Kidney (tissue), 14 donors: ENCODE data around the gene MORN3. TPM values are rescaled to one million over a fixed set of nuclear protein-coding genes. Genes with fewer than 3 reads are reported as not detected.
A peak's percentile ranks its signal among the peaks of the same experiment; 100 is the strongest.

Experiments used
- DNase-seq, 5 donors: peaks; one replicate each; pipeline ENCODE4 v3.0.0-alpha.2; 2013 to 2020
- FAIRE-seq: peaks from 2 replicates; lab custom pipeline; 2012; peaks lifted over from hg19 to GRCh38; lab: Jason Lieb, UNC
- H3K27ac ChIP-seq, 2 donors: one replicate each; pipeline ENCODE4 v1.7.0; 2013; ENCODE audit warnings: low read depth in 2 of 2, low read length in 2 of 2, inconsistent platforms in 1 of 2
- H3K27me3 ChIP-seq: one replicate; pipeline ENCODE4 v1.7.1; 2013; ENCODE audit warnings: low read length, inconsistent platforms; ENCODE audit not compliant: control insufficient read depth, insufficient read depth
- H3K36me3 ChIP-seq, 3 donors: one replicate each; pipeline versions ENCODE4 v1.7.0 to v1.7.1; 2013; ENCODE audit warnings: low read length in 3 of 3, control low read depth in 1 of 3, inconsistent platforms in 1 of 3; ENCODE audit not compliant: insufficient read depth in 3 of 3, control insufficient read depth in 2 of 3
- H3K4me1 ChIP-seq, 3 donors: one replicate each; pipeline versions ENCODE4 v1.7.0 to v1.7.1; 2013; ENCODE audit warnings: low read length in 3 of 3, inconsistent platforms in 1 of 3, low read depth in 1 of 3; ENCODE audit not compliant: control insufficient read depth in 2 of 3, insufficient read depth in 2 of 3
- H3K4me3 ChIP-seq, 3 donors: one replicate each; pipeline versions ENCODE4 v1.7.0 to v1.8.1; 2013; ENCODE audit warnings: low read length in 3 of 3, control low read depth in 1 of 3, inconsistent platforms in 1 of 3
- H3K9ac ChIP-seq, 3 donors: one replicate each; pipeline versions ENCODE4 v1.7.0 to v1.7.1; 2013; ENCODE audit warnings: low read length in 3 of 3, control low read depth in 1 of 3, inconsistent platforms in 1 of 3
- H3K9me3 ChIP-seq, 3 donors: one replicate each; pipeline versions ENCODE4 v1.7.0 to v1.7.1; 2013; ENCODE audit warnings: low read length in 3 of 3, control low read depth in 1 of 3, inconsistent platforms in 1 of 3; ENCODE audit not compliant: control insufficient read depth in 2 of 3, insufficient read depth in 1 of 3
- CTCF ChIP-seq: IDR thresholded peaks from 3 replicates; pipeline ENCODE4 v1.5.1; 2012; ENCODE audit warnings: mild to moderate bottlenecking, moderate library complexity, borderline replicate concordance; ENCODE audit not compliant: insufficient read depth; ENCODE audit errors: extremely low read depth
- intact Hi-C: fragments of 100-400 bp; cut with DNase I; formaldehyde crosslinking; loops from one replicate; pipeline ENCODE4 v1.11.1; 2022
- polyA plus RNA-seq: library from polyadenylated mRNA; stranded (reverse); fragments of 350-450 nt; fragmentation: Illumina TruSeq; extraction: RNeasy Lipid Tissue Mini Kit (QIAGEN cat#74804); gene quantifications from one replicate; pipeline ENCODE4 v1.2.3, GENCODE V29; 2014; ENCODE audit warnings: low read depth, low replicate concordance; ENCODE audit not compliant: insufficient read depth
- total RNA-seq: library from RNA; stranded (reverse); fragmentation: NEBNext Ultra II Directional; extraction: Animal tissue kit (Norgen Biotek cat#: 25700); gene quantifications from one replicate; pipeline ENCODE4 v1.2.1, GENCODE V29; 2021
- donor health status: control.
- donor health status: control.
- donor health status: control.
- donor health status: control.
- donor health status: control.
- donor health status: DM: yes; HTN: yes; CAD: no.
- donor health status: Normal renal cell carcinoma (clear cell type).

Gene MORN3
- total and polyA plus RNA-seq, 2 donors from 2014 or later = 1.5 to 1.9 TPM

DNA sequence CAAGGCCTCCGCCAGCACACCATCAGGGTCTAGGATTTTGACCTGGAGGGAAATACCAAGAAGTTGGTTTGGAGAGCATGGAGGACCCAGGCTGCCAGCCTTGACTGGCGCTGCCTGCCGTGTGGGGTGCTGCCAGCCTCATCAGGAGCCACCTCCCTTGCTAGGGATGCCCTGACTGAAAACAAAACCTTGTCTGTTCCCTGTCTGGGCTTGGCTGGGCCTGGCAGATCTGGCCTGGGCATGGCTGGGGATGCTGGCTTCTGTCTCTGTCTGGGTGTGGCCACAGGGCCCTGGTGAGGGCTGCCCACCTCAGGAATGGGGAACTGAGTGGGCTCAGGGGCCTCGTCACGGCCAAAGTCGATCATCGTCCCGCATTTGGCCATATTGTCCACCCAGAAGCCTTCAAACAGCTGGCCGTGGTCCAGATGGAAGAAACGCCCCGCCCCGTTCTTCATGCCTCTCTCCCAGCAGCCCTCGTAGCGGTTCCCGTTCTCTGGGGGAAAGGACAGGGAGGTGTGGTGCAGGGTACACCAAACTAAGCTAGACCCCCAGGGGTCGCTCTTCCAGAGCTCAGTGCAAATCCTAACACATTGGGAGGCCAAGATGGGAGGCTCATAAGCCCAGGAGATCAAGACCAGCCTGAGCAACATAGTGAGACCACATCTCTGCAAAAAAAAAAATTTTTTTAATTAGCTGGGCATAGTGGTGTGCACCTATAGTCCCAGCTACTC, 16.5 kb downstream of the MORN3 start:
- Histone ChIP-seq H3K9ac (no peak overlapping the region), H3K36me3 (no peaks in the 10 kb centered on the region), H3K4me1 (no peaks in the 10 kb centered on the region), H3K27ac (no peak overlapping the region), H3K27me3 (no peaks in the 10 kb centered on the region), H3K9me3 (no peaks in the 10 kb centered on the region), H3K4me3 (no peak overlapping the region)
- DNase-seq (no peak), FAIRE-seq (no peak)
- TF ChIP-seq CTCF = no peak
- intact Hi-C loops = no loop called here

DNA sequence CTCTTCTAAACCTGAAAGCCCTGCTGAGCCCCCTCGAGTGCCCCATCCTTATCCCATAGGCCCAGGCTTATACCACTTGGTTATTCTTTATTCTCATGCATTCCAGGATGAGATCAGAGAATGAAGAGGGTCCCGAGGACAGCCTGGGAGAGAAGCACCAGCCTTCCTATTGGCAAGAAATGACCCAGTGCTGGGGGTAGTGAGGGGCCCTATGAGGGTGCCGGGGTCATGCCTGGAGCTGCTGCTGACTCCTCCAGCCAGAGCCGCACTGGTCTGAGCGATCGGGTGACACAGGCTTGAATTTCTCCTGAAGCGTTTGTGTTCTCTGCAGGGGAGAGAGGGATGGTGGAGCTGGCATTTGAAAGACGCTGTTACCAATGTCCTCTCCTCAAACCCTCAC, 18.1 kb downstream of the MORN3 start:
- H3K4me1 ChIP-seq = no peaks in the 10 kb centered on the region
- no peaks in the 10 kb centered on the region for H3K9me3 ChIP-seq
- peak in 3 of 5 donors; percentile 68 to 74 (median 74) for DNase-seq
- H3K9ac ChIP-seq = no peak overlapping the region
- TF ChIP-seq CTCF = no peak
- intact Hi-C loops = no loop called here
- no peak for FAIRE-seq
- no peak overlapping the region for H3K27ac ChIP-seq
- no peaks in the 10 kb centered on the region for H3K36me3 ChIP-seq
- H3K4me3 ChIP-seq = no peak overlapping the region
- no peaks in the 10 kb centered on the region for H3K27me3 ChIP-seq

- intact Hi-C loops = no loop called here
- no peak for TF ChIP-seq CTCF
- FAIRE-seq (no peak), DNase-seq (no peak)
- Histone ChIP-seq H3K27ac (no peak overlapping the region), H3K27me3 (no peaks in the 10 kb centered on the region), H3K9ac (no peak overlapping the region), H3K9me3 (no peaks in the 10 kb centered on the region), H3K4me1 (no peaks in the 10 kb centered on the region), H3K4me3 (no peak overlapping the region), H3K36me3 (no peaks in the 10 kb centered on the region)
These were observed 19.6 kb downstream of the MORN3 start for GRCh38 chr12:121649819-121650353.

GRCh38 chr12:121649322-121649721, 20.1 kb downstream of the MORN3 start:
- intact Hi-C loops = no loop called here
- no peaks in the 10 kb centered on the region for H3K27me3 ChIP-seq
- H3K36me3 ChIP-seq = no peaks in the 10 kb centered on the region
- no peak overlapping the region for H3K9ac ChIP-seq
- no peak for FAIRE-seq
- TF ChIP-seq CTCF = no peak
- H3K4me1 ChIP-seq = no peaks in the 10 kb centered on the region
- no peaks in the 10 kb centered on the region for H3K9me3 ChIP-seq
- no peak overlapping the region for H3K4me3 ChIP-seq
- no peak overlapping the region for H3K27ac ChIP-seq
- DNase-seq = no peak
